Measurements from ENCODE around the gene PDZD7.
A peak's percentile ranks its signal among the peaks of the same experiment; 100 is the strongest.

The PDZD7 gene

GRCh38 chr10:101032637-101033224, 1.8 kb upstream of the PDZD7 start:
- Mint-ChIP-seq H3K4me3 (peak overlapping the region; percentile 72 to 84 (median 84)), H3K9me3 (no peaks in the 10 kb centered on the region), H3K27ac (peak overlapping the region; percentile 35 to 86 (median 54)), H3K4me1 (peaks cover 28% of the 10 kb centered on the region), H3K36me3 (ENCODE audit: low read depth) (peaks cover under 1% of the 10 kb centered on the region), H3K27me3 (ENCODE audit: low read depth) (peaks cover 47% of the 10 kb centered on the region)
- no peak for TF ChIP-seq CTCF (IDR thresholded peaks at IDR 0.05; ENCODE audit: unreplicated experiment in 3 of 3)

GRCh38 chr10:101031796-101032636, 1.1 kb upstream of the PDZD7 start:
- Mint-ChIP-seq H3K27me3 (ENCODE audit: low read depth) (peaks cover 47% of the 10 kb centered on the region), H3K4me1 (peaks cover 36% of the 10 kb centered on the region), H3K27ac (peak overlapping the region; percentile 54 to 86 (median 65)), H3K36me3 (ENCODE audit: low read depth) (no peaks in the 10 kb centered on the region), H3K9me3 (no peaks in the 10 kb centered on the region), H3K4me3 (peak overlapping the region; percentile 72 to 86 (median 86))
- TF ChIP-seq CTCF (IDR thresholded peaks at IDR 0.05; ENCODE audit: unreplicated experiment in 3 of 3): no peak

- Mint-ChIP-seq H3K36me3 (ENCODE audit: low read depth) (no peaks in the 10 kb centered on the region), H3K27ac (no peak overlapping the region), H3K4me1 (peaks cover 41% of the 10 kb centered on the region), H3K9me3 (no peaks in the 10 kb centered on the region), H3K4me3 (peak overlapping the region; percentile 72 to 86 (median 86)), H3K27me3 (ENCODE audit: low read depth) (peaks cover 38% of the 10 kb centered on the region)
- TF ChIP-seq CTCF (IDR thresholded peaks at IDR 0.05; ENCODE audit: unreplicated experiment in 3 of 3): no peak
Measured at GRCh38 chr10:101030496-101031127, 317 bp downstream of the PDZD7 start.

GRCh38 chr10:101029520-101030295, 1.2 kb downstream of the PDZD7 start:
- no peak for TF ChIP-seq CTCF (IDR thresholded peaks at IDR 0.05; ENCODE audit: unreplicated experiment in 3 of 3)
- peaks cover 34% of the 10 kb centered on the region for H3K27me3 Mint-ChIP-seq (ENCODE audit: low read depth)
- no peak overlapping the region for H3K27ac Mint-ChIP-seq
- peaks cover 41% of the 10 kb centered on the region for H3K4me1 Mint-ChIP-seq
- no peak overlapping the region for H3K4me3 Mint-ChIP-seq
- no peaks in the 10 kb centered on the region for H3K9me3 Mint-ChIP-seq
- no peaks in the 10 kb centered on the region for H3K36me3 Mint-ChIP-seq (ENCODE audit: low read depth)

- peak overlapping the region in 1 of 3 experiments; percentile 9 for H3K4me3 Mint-ChIP-seq
- H3K4me1 Mint-ChIP-seq: peaks cover 41% of the 10 kb centered on the region
- TF ChIP-seq CTCF (IDR thresholded peaks at IDR 0.05; ENCODE audit: unreplicated experiment in 3 of 3): no peak
- peak overlapping the region in 1 of 3 experiments; percentile 11 for H3K27ac Mint-ChIP-seq
- no peaks in the 10 kb centered on the region for H3K9me3 Mint-ChIP-seq
- no peaks in the 10 kb centered on the region for H3K36me3 Mint-ChIP-seq (ENCODE audit: low read depth)
- peaks cover 31% of the 10 kb centered on the region for H3K27me3 Mint-ChIP-seq (ENCODE audit: low read depth)
Measured at GRCh38 chr10:101028446-101029337, 2.2 kb downstream of the PDZD7 start.

Measured in nephron (organoid).